DOHH2 (cell line): Measurements from ENCODE around the gene DNAH1.

Experiments
- EZH2phosphoT487 ChIP-seq: fragments of 200-600 bp; sonication (generic); IDR thresholded peaks from 2 replicates; pipeline ENCODE4 v1.6.1; 2017; ENCODE audit warnings: borderline replicate concordance, mild to moderate bottlenecking, antibody characterized with exemption, low read length, moderate library complexity, mixed read lengths
- TF ChIP-seq, protein P1 (sequence below): fragments of 200-600 bp; sonication (generic); IDR thresholded peaks from one replicate; pipeline ENCODE4 v1.5.1; 2014; ENCODE audit warnings: antibody characterized with exemption, mild to moderate bottlenecking, low read depth, low read length; ENCODE audit not compliant: poor library complexity, severe bottlenecking

GRCh38 chr3:52354676-52355075 is 38.6 kb downstream of the DNAH1 start:
- TF ChIP-seq, protein P1, sequence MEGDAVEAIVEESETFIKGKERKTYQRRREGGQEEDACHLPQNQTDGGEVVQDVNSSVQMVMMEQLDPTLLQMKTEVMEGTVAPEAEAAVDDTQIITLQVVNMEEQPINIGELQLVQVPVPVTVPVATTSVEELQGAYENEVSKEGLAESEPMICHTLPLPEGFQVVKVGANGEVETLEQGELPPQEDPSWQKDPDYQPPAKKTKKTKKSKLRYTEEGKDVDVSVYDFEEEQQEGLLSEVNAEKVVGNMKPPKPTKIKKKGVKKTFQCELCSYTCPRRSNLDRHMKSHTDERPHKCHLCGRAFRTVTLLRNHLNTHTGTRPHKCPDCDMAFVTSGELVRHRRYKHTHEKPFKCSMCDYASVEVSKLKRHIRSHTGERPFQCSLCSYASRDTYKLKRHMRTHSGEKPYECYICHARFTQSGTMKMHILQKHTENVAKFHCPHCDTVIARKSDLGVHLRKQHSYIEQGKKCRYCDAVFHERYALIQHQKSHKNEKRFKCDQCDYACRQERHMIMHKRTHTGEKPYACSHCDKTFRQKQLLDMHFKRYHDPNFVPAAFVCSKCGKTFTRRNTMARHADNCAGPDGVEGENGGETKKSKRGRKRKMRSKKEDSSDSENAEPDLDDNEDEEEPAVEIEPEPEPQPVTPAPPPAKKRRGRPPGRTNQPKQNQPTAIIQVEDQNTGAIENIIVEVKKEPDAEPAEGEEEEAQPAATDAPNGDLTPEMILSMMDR = no peak
- TF ChIP-seq EZH2phosphoT487 = no peak
